GM12874 (cell line): ENCODE data around the gene CKS1B.

ENCODE experiments used
- TF ChIP-seq, protein P1 (sequence below): IDR thresholded peaks from 2 replicates; pipeline ENCODE4 v1.5.1; 2011; ENCODE audit warnings: low read depth, mild to moderate bottlenecking, control low read depth, low read length, moderate library complexity; ENCODE audit not compliant: insufficient read depth

Gene CKS1B

DNA sequence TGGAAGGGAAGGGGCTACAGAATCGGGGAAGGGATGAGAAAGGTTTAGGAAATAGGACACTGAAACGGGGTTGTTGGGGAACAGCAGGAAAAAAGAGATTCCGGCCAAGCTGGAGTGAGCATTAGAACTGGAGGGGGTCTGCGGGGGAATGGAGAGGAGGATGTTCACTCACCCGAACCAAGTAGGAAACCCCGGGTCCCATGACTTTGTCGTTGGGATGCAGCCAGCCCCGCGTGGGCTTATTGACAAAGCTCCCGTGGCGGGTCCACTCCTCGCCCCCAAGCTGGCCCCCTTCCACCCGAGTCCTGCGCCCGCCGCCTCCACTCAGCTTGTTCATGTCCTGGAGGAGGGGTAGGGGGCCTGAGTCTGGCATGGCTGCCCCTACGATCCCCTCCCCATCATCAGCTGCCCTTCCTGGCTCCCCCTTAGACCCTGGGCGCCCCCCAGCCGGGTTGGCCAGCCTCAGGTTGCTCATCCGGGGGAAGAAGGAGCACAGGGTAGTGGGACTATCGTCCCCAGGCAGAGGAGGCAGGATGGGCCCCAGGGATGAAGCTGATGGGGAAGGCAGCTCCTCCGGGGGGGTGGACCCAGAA, 4.5 kb upstream of the CKS1B start:
- TF ChIP-seq, protein P1, sequence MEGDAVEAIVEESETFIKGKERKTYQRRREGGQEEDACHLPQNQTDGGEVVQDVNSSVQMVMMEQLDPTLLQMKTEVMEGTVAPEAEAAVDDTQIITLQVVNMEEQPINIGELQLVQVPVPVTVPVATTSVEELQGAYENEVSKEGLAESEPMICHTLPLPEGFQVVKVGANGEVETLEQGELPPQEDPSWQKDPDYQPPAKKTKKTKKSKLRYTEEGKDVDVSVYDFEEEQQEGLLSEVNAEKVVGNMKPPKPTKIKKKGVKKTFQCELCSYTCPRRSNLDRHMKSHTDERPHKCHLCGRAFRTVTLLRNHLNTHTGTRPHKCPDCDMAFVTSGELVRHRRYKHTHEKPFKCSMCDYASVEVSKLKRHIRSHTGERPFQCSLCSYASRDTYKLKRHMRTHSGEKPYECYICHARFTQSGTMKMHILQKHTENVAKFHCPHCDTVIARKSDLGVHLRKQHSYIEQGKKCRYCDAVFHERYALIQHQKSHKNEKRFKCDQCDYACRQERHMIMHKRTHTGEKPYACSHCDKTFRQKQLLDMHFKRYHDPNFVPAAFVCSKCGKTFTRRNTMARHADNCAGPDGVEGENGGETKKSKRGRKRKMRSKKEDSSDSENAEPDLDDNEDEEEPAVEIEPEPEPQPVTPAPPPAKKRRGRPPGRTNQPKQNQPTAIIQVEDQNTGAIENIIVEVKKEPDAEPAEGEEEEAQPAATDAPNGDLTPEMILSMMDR = no peak

DNA sequence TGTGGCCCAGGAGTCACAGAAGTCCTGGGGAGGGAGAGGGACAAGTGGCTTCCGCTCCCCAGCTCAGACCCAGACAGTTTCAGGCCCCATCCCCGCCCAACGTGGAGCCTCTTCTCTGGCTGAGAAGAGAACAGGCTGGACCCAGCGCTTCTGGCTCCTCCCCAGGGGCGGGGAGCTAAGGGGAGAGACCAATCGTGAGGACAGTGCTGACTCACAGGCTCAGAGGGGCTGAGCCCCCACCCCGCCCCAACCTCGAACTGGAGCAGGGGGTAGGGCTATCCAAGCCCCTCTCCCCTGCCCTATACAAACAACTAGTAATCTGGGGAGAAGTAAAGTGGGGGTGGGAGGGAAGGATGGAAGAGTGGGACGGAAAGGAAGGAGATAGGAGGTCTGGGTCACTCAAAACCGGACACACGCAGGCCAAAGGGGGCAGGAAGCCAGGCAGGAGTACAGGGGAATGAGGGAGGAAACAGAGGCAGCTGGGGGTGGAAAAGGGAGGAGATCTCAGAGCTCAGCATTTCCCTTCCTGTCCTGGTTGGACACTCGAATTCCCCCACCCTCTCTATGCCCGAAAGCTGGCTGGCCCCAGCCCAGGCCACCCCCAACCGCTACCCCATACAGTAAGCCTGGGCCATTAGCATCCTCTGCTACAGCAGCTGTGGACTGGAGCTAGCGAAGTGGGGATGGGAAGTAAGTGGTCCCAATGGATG, 3.7 kb upstream of the CKS1B start, which contains the start of gene SHC1:
TSS of gene SHC1 (minus strand) at position 117 of the 710 bp plus-strand sequence. CDS start 221 bp downstream, outside the sequence.
- TF ChIP-seq, protein P1 = no peak

DNA sequence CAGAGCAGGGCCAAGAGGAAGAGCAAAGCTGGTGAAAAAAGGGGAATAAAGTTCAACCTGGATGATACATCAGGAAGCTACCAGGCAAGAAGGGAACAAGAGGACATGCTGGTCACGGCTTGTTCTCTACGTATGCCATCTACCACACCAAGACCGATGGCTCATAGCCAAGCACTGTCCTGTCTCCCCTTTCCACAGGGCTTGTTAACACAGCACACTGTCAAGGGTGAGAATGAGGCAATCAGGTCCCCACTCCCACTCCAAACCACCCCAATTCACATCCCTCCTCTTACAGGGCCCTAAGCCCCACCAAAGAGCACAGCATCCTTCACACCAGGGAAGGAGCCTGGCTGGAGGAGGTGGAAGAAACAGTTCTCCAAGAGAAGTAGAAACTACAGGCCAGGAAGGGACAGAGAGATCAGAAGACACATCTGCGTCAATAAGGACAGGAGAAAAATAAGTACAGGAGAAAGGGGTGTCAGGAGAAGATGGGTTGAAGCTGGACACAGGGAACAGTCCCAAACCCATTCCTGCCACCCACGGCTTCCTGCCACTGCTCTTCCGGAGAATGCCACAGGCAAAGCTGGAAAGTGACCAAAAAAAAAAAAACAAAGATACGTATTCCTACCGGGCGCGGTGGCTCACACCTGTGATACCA, 3.0 kb upstream of the CKS1B start:
- TF ChIP-seq, protein P1 = no peak

DNA sequence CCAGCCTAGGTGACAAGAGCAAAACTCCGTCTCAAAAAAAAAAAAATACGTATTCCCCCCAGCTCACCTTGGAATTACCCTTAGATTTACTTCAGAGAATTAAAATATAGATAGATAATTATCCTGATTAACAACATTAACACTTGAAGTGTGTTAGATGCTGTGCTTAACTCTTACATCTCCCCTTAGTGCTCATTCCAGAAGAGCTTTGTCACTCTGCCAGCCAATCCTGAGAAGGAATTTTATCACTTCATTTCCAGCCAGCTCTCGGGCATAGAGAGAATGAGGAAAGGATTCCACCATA, 2.3 kb upstream of the CKS1B start:
- TF ChIP-seq, protein P1 = no peak

DNA sequence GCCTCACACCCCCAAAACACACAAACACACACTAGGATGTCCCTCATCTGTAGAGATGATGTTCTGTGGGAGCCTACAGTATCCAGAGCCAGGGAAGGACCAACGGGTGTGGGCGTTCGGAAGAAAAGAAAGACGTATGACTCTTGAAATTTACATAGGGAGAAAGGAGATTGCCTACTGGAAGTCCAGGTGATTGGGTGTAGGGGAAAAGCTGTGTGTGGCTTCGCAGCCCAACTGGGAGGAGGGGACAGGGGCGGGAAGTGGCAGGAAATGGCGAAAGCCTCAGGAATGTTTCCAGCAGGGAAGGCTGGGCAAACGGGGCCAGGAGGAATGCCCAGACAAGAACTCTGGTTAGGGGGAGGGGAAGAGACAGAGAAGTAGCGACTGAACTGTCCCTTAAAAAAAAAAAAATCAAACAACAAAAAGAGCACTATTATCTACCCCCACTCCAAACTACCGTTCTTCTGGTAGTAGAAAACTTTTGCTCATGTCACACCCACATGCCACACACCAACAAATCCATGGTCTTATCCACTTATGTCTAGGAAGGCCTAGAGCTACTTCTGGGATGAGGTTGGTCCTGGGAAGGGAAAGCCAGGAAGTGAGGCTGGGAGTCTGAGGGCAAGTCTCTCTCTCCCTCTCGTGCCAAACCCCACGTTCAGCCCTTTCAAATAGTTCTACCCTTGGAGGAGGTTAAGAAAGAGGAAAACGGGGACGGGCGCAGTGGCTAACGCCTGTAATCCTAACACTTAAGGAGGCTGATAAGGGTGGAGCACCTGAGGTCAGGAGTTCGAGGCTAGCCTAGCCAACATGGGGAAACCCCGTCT, 1.8 kb upstream of the CKS1B start:
- TF ChIP-seq, protein P1 = no peak

DNA sequence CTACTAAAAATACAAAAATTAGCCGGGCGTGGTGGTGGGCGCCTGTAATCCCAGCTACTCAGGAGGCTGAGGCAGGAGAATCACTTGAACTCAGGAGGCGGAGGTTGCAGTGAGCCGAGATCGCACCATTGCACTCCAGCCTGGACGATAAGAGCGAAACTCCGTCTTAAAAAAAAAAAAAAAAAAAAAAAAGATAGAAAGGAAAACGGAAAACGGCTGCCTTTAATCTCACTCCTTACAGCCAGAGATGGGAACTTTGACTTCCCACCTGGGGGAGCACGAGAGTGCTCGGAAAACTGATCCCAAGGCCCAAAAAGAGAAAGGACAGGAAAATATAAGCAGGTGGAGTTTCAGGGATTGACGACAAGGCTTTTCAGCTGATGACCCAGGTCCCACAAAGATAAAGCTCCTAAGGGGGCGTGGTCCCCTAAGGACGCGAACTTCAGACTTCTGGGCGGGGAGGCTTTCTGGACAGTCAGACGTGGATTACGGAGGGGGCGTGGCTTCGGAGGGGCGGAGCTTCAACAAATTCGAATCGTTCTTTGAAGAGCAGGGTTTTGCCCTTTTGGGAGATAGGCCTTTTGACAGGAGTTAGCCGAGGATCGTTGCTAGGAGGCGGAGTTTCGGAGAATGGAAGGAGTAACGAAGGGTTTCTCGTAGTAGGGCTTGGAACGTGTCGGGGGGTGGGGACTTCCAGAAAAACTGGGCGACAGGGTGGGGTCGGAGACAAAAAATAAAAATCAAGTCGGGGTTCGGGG, 958 bp upstream of the CKS1B start:
- TF ChIP-seq, protein P1 = no peak
